Tibial artery (tissue), 4 donors: ENCODE results near the gene SYNC.
A peak's percentile ranks its signal among the peaks of the same experiment; 100 is the strongest.

Experiments used
- DNase-seq, 2 donors: peaks; one replicate each; pipeline ENCODE4 v3.0.0-alpha.2; 2019
- H3K27ac ChIP-seq, 2 donors: fragments of 200-600 bp; sonication (generic) in 1 of 2; 1 replicate in 1 of 2; 2 replicates in 1 of 2; pipeline ENCODE4 v1.5.1; 2018 to 2019; ENCODE audit warnings: mild to moderate bottlenecking in 1 of 2
- H3K27me3 ChIP-seq, 2 donors: fragments of 200-600 bp; sonication (generic) in 1 of 2; one replicate each; pipeline versions ENCODE4 v1.5.1 to v1.6.0; 2016 to 2019
- H3K36me3 ChIP-seq, 3 donors: fragments of 200-600 bp; sonication (generic) in 2 of 3; one replicate each; pipeline ENCODE4 v1.5.1; 2016 to 2019; ENCODE audit warnings: mild to moderate bottlenecking in 2 of 3
- H3K4me1 ChIP-seq, 4 donors: fragments of 200-600 bp; sonication (generic) in 2 of 4; 1 replicate in 3 of 4; 2 replicates in 1 of 4; pipeline ENCODE4 v1.5.1; 2016 to 2019
- H3K4me3 ChIP-seq, 2 donors: fragments of 200-600 bp; sonication (generic) in 1 of 2; 1 replicate in 1 of 2; 2 replicates in 1 of 2; pipeline ENCODE4 v1.5.1; 2018 to 2019; ENCODE audit warnings: mild to moderate bottlenecking in 2 of 2
- H3K9me3 ChIP-seq, 3 donors: fragments of 200-600 bp; sonication (generic) in 1 of 3; one replicate each; pipeline ENCODE4 v1.5.1; 2016 to 2019
- intact Hi-C: fragments of 100-400 bp; cut with DNase I; formaldehyde crosslinking; loops from one replicate; pipeline ENCODE4 v1.15.0; 2023; ENCODE audit warnings: low total_unique reads
- TF ChIP-seq, protein P1 (sequence below), 2 experiments: fragments of 200-600 bp in 1 of 2; fragments of 450-650 bp in 1 of 2; IDR thresholded peaks; one replicate each; pipeline ENCODE4 v1.5.1; 2017 to 2019; ENCODE audit warnings: antibody characterized with exemption in 2 of 2, mild to moderate bottlenecking in 1 of 2, moderate library complexity in 1 of 2

Gene SYNC

GRCh38 chr1:32696041-32696440, 6.5 kb downstream of the SYNC start:
- peak overlapping the region; percentile 67 to 79 for H3K27ac ChIP-seq
- TF ChIP-seq, protein P1, sequence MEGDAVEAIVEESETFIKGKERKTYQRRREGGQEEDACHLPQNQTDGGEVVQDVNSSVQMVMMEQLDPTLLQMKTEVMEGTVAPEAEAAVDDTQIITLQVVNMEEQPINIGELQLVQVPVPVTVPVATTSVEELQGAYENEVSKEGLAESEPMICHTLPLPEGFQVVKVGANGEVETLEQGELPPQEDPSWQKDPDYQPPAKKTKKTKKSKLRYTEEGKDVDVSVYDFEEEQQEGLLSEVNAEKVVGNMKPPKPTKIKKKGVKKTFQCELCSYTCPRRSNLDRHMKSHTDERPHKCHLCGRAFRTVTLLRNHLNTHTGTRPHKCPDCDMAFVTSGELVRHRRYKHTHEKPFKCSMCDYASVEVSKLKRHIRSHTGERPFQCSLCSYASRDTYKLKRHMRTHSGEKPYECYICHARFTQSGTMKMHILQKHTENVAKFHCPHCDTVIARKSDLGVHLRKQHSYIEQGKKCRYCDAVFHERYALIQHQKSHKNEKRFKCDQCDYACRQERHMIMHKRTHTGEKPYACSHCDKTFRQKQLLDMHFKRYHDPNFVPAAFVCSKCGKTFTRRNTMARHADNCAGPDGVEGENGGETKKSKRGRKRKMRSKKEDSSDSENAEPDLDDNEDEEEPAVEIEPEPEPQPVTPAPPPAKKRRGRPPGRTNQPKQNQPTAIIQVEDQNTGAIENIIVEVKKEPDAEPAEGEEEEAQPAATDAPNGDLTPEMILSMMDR (IDR thresholded peaks at IDR 0.05) = no peak
- DNase-seq = peak in 1 of 2 donors; percentile 57

DNA sequence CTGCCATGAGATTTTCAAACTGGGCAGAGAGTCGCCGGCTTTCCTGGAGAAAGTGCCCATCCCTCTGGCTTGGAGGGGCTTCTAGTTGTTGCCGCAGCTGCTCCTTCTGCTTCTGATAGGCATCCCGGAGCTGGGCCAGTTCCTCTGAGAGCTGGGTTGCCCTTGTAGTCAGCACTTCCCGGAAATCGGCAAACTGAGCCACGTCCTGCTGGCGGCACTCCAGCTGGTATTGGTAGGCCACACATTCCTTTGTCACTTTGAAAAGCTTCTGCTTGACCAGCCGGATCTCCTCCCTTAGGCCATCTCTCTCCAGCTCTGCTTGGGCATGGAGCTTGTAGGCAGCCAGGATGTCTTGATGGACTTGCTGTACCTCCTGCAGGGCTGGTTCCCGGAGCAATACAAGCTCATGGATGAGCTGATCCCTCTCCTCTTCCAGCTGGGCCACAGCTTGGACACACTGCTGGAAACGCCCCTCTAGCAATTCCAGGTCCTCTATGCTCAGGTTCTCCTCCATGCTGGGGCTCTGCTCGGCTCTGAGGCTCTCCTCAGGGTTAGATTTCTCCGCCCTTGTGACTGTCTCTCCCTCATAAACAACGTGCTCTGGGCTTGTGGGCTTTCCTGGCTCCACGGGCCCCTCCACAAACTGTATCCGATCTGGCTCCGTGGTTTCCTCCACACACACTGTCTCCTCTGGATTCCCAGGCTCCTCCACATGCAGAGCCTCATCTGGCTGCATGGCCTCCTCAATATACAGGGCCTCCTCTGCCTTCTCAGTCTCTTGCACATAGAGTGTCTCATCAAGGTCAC, 7.3 kb downstream of the SYNC start:
- H3K27me3 ChIP-seq = no peaks in the 10 kb centered on the region
- H3K9me3 ChIP-seq = no peaks in the 10 kb centered on the region
- H3K27ac ChIP-seq = peak overlapping the region; percentile 67 to 79
- DNase-seq = peak; percentile 83 to 86
- H3K4me3 ChIP-seq = no peak overlapping the region
- H3K36me3 ChIP-seq = peaks cover 5 to 13% (median 7%) of the 10 kb centered on the region in 3 donors
- peaks cover 0 to 52% (median 32%) of the 10 kb centered on the region in 4 donors for H3K4me1 ChIP-seq
- intact Hi-C loops = no loop called here
- TF ChIP-seq, protein P1 (IDR thresholded peaks at IDR 0.05) = no peak

More at GRCh38 chr1:32696041-32696440, 6.5 kb downstream of the SYNC start:
- H3K36me3 ChIP-seq = peaks cover 5 to 13% (median 7%) of the 10 kb centered on the region in 3 donors
- no peak overlapping the region for H3K4me3 ChIP-seq
- H3K9me3 ChIP-seq = no peaks in the 10 kb centered on the region
- H3K4me1 ChIP-seq = peaks cover 0 to 58% (median 34%) of the 10 kb centered on the region in 4 donors
- no peaks in the 10 kb centered on the region for H3K27me3 ChIP-seq
- intact Hi-C loops = no loop called here

DNA sequence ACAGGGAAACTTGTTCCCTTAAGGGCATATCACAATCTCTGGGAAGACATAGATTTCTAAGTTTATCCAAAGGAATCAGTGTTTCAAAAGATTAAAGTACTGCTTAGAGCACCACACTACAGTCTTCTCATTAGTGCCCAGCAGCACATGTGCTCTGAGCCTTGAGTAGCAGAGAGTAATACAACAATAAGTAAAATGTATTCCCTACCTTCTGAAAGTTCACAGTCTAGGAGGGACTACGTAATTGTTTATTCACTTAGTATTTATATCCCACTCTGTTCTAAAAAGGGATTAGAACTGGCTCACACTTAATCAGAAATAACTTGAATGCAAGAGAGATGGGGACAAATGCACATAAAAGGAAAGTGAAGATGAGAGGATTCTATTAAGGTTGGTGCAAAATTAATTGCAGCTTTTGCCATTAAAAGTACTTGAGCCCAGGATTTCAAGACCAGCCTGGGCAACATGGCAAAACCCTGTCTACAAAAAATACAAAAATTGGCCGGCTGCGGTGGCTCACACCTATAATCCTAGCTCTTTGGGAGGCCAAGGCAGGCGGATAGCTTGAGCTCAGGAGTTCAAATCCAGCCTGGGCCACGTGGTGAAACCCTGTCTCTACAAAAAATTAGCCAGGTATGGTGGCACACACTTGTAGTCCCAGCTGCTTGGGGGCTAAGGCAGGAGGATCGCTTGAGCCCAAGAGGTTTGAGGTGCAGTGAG, 9.0 kb downstream of the SYNC start:
- Histone ChIP-seq H3K27me3 (no peaks in the 10 kb centered on the region), H3K27ac (peak overlapping the region; percentile 67 to 79), H3K4me3 (peak overlapping the region in 1 of 2 donors; percentile 5), H3K36me3 (peaks cover 5 to 13% (median 7%) of the 10 kb centered on the region in 3 donors), H3K4me1 (peaks cover 0 to 42% (median 30%) of the 10 kb centered on the region in 4 donors), H3K9me3 (no peaks in the 10 kb centered on the region)
- intact Hi-C loops = loop anchor here (5.0 kb wide), 1 partner anchor 41 kb away; the partner anchor contains the start of genes RBBP4 and ZBTB8OS
- TF ChIP-seq, protein P1 (IDR thresholded peaks at IDR 0.05) = no peak
- no peak for DNase-seq

DNA sequence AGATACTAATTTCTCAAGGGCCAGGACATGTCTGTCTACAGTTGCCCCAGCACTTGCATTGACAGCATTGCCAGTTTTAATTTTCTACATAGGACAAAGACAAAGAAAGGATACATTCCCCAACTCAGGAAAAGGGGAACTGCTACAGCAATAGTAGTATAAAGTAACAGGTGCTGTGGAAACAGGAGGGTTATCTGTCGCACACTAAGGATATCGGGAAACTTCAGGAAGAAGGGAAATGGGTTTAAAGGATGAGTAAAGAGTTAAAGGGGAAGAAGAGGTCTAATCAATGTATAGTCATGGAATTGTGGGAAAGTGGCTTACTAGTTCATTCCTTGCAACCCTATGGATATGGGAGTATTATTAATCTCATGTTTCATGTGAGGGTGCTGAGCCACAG, 16.2 kb downstream of the SYNC start:
- H3K4me1 ChIP-seq = peaks cover 0 to 17% (median 0%) of the 10 kb centered on the region in 4 donors
- intact Hi-C loops = no loop called here
- H3K4me3 ChIP-seq = no peak overlapping the region
- H3K27ac ChIP-seq = no peak overlapping the region
- H3K9me3 ChIP-seq = no peaks in the 10 kb centered on the region
- peaks cover 29 to 55% (median 30%) of the 10 kb centered on the region in 3 donors for H3K36me3 ChIP-seq
- DNase-seq = no peak
- H3K27me3 ChIP-seq = no peaks in the 10 kb centered on the region
- TF ChIP-seq, protein P1 (IDR thresholded peaks at IDR 0.05) = no peak

- no peak overlapping the region for H3K4me3 ChIP-seq
- no peaks in the 10 kb centered on the region for H3K27me3 ChIP-seq
- peaks cover 35 to 64% (median 37%) of the 10 kb centered on the region in 3 donors for H3K36me3 ChIP-seq
- DNase-seq = no peak
- peaks cover 0 to 17% (median 0%) of the 10 kb centered on the region in 4 donors for H3K4me1 ChIP-seq
- H3K27ac ChIP-seq = no peak overlapping the region
- intact Hi-C loops = no loop called here
- no peaks in the 10 kb centered on the region for H3K9me3 ChIP-seq
- TF ChIP-seq, protein P1 (IDR thresholded peaks at IDR 0.05) = no peak
These were observed 17.1 kb downstream of the SYNC start for GRCh38 chr1:32685498-32685897.
